H9 (cell line): Measurements from ENCODE around the gene KRT36. TPM values are rescaled to one million over a fixed set of nuclear protein-coding genes. Genes with fewer than 3 reads are reported as not detected.
A peak's percentile ranks its signal among the peaks of the same experiment; 100 is the strongest.

Experiments
- DNase-seq: peaks from one replicate; pipeline ENCODE4 v3.0.0-alpha.2; 2017
- H2AFZ ChIP-seq: one replicate; pipeline ENCODE4 v1.6.1; 2013; ENCODE audit warnings: mild to moderate bottlenecking, low read length, control low read depth, moderate library complexity
- H2AK5ac ChIP-seq: 2 replicates; pipeline ENCODE4 v1.6.1; 2013; ENCODE audit warnings: low read length, control low read depth, mixed read lengths; ENCODE audit not compliant: insufficient read length
- H2BK120ac ChIP-seq: one replicate; pipeline ENCODE4 v1.6.1; 2013; ENCODE audit warnings: low read depth, mild to moderate bottlenecking, low read length, control low read depth, inconsistent platforms; ENCODE audit not compliant: poor library complexity, severe bottlenecking
- H2BK12ac ChIP-seq: 2 replicates; pipeline ENCODE4 v1.6.1; 2013; ENCODE audit warnings: low read length, control low read depth, mixed read lengths, low read depth; ENCODE audit not compliant: insufficient read length
- H2BK15ac ChIP-seq: 2 replicates; pipeline ENCODE4 v1.6.1; 2013; ENCODE audit warnings: low read depth, low read length, control low read depth
- H2BK20ac ChIP-seq: one replicate; pipeline ENCODE4 v1.6.1; 2013; ENCODE audit warnings: low read depth, mild to moderate bottlenecking, low read length, control low read depth, inconsistent platforms; ENCODE audit not compliant: poor library complexity, severe bottlenecking
- H2BK5ac ChIP-seq: 2 replicates; pipeline ENCODE4 v1.6.1; 2013; ENCODE audit warnings: low read length, control low read depth, mixed read lengths; ENCODE audit not compliant: insufficient read length
- H3K14ac ChIP-seq: 2 replicates; pipeline ENCODE4 v1.6.1; 2013; ENCODE audit warnings: low read length, control low read depth; ENCODE audit not compliant: insufficient read depth
- H3K18ac ChIP-seq: 2 replicates; pipeline ENCODE4 v1.6.1; 2013; ENCODE audit warnings: low read depth, mild to moderate bottlenecking, mixed read lengths, low read length, control low read depth; ENCODE audit not compliant: insufficient read length
- H3K23ac ChIP-seq: 2 replicates; pipeline ENCODE4 v1.6.1; 2013; ENCODE audit warnings: low read length, control low read depth, mixed read lengths, low read depth; ENCODE audit not compliant: insufficient read length
- H3K23me2 ChIP-seq: 2 replicates; pipeline ENCODE4 v1.6.1; 2013; ENCODE audit warnings: low read depth, mild to moderate bottlenecking, mixed read lengths, low read length, control low read depth; ENCODE audit not compliant: insufficient read length, poor library complexity, severe bottlenecking
- H3K27ac ChIP-seq: 2 replicates; pipeline ENCODE4 v1.5.1; 2013; ENCODE audit warnings: low read length, control low read depth, mixed read lengths, low read depth; ENCODE audit not compliant: insufficient read length
- H3K27me3 ChIP-seq: 2 replicates; pipeline ENCODE4 v1.6.1; 2013; ENCODE audit warnings: low read length, control low read depth, inconsistent platforms; ENCODE audit not compliant: insufficient read depth
- H3K4ac ChIP-seq: 2 replicates; pipeline ENCODE4 v1.6.1; 2013; ENCODE audit warnings: low read depth, mild to moderate bottlenecking, control low read depth, inconsistent platforms, low read length, moderate library complexity
- H3K4me1 ChIP-seq: 2 replicates; pipeline ENCODE4 v1.6.1; 2013; ENCODE audit warnings: low read length, control low read depth, inconsistent platforms; ENCODE audit not compliant: insufficient read depth
- H3K4me2 ChIP-seq: 2 replicates; pipeline ENCODE4 v1.6.1; 2013; ENCODE audit warnings: low read length, control low read depth, mixed read lengths; ENCODE audit not compliant: insufficient read length, insufficient read depth
- H3K56ac ChIP-seq: 2 replicates; pipeline ENCODE4 v1.6.1; 2013; ENCODE audit warnings: low read depth, mild to moderate bottlenecking, mixed read lengths, low read length, control low read depth; ENCODE audit not compliant: insufficient read length
- H3K79me1 ChIP-seq: 2 replicates; pipeline ENCODE4 v1.6.1; 2013; ENCODE audit warnings: low read depth, mild to moderate bottlenecking, moderate library complexity, low read length, control low read depth, inconsistent platforms; ENCODE audit not compliant: insufficient read depth, poor library complexity, severe bottlenecking
- H3K79me2 ChIP-seq: 2 replicates; pipeline ENCODE4 v1.6.1; 2013; ENCODE audit warnings: low read length, control low read depth, inconsistent platforms; ENCODE audit not compliant: insufficient read depth
- H3K9ac ChIP-seq: 2 replicates; pipeline ENCODE4 v1.6.1; 2013; ENCODE audit warnings: low read length, control low read depth, mixed read lengths; ENCODE audit not compliant: insufficient read length; ENCODE audit errors: extremely low read depth
- H3K9me3 ChIP-seq: one replicate; pipeline ENCODE4 v1.6.1; 2013; ENCODE audit warnings: low read depth, low read length, inconsistent platforms; ENCODE audit not compliant: control insufficient read depth
- H3T11ph ChIP-seq: one replicate; pipeline ENCODE4 v1.6.1; 2013; ENCODE audit warnings: mild to moderate bottlenecking, low read length, control low read depth, inconsistent platforms
- H4K20me1 ChIP-seq: one replicate; pipeline ENCODE4 v1.6.1; 2013; ENCODE audit not compliant: control insufficient read depth, insufficient read length, insufficient read depth
- H4K5ac ChIP-seq: 2 replicates; pipeline ENCODE4 v1.6.1; 2013; ENCODE audit warnings: low read depth, mild to moderate bottlenecking, mixed read lengths, low read length, control low read depth; ENCODE audit not compliant: insufficient read length
- H4K8ac ChIP-seq: replicated peaks from 2 replicates; pipeline ENCODE4 v1.6.1; 2013; ENCODE audit warnings: low read length, control low read depth, mixed read lengths, low read depth; ENCODE audit not compliant: insufficient read length
- H4K91ac ChIP-seq: 2 replicates; pipeline ENCODE4 v1.6.1; 2013; ENCODE audit warnings: low read depth, mild to moderate bottlenecking, moderate library complexity, mixed read lengths, low read length, control low read depth; ENCODE audit not compliant: insufficient read length
- H3K27ac Mint-ChIP-seq, 3 experiments: 2 replicates in 2 of 3; 3 replicates in 1 of 3; pipeline ENCODE4 v1.8.0; 2020 to 2021; ENCODE audit warnings: mixed read lengths in 3 of 3, mild to moderate bottlenecking in 1 of 3, moderate library complexity in 1 of 3
- H3K27me3 Mint-ChIP-seq: 2 replicates; pipeline ENCODE4 v1.8.0; 2021; ENCODE audit warnings: low read depth, mild to moderate bottlenecking, moderate library complexity, mixed read lengths
- H3K36me3 Mint-ChIP-seq, 3 experiments: 2 replicates in 2 of 3; 3 replicates in 1 of 3; pipeline ENCODE4 v1.8.0; 2020 to 2021; ENCODE audit warnings: low read depth in 3 of 3, mixed read lengths in 3 of 3; ENCODE audit not compliant: insufficient read depth in 1 of 3
- H3K4me1 Mint-ChIP-seq, 2 experiments: 2 replicates each; pipeline ENCODE4 v1.8.0; 2020; ENCODE audit warnings: mixed read lengths in 2 of 2
- H3K4me3 Mint-ChIP-seq, 2 experiments: 2 replicates in 1 of 2; 3 replicates in 1 of 2; pipeline ENCODE4 v1.8.0; 2020 to 2021; ENCODE audit warnings: mild to moderate bottlenecking in 2 of 2, mixed read lengths in 2 of 2, moderate library complexity in 1 of 2
- H3K9me3 Mint-ChIP-seq, 2 experiments: 2 replicates in 1 of 2; 3 replicates in 1 of 2; pipeline ENCODE4 v1.8.0; 2020; ENCODE audit warnings: mild to moderate bottlenecking in 2 of 2, mixed read lengths in 2 of 2, moderate library complexity in 1 of 2
- WGBS: extraction: QIAGEN DNeasy Blood & Tissue Kit; methylation state at CpG from one replicate; pipeline ENCODE4 v1.1.7; 2013; ENCODE audit warnings: missing lambda C conversion rate, low lambda C conversion rate, mixed read lengths; ENCODE audit not compliant: insufficient read length; ENCODE audit errors: extremely low coverage; 5-methylcytosine and 5-hydroxymethylcytosine counted together
- total RNA-seq: library from RNA; stranded (reverse); gene quantifications from 2 replicates; pipeline ENCODE4 v1.2.1, GENCODE V29; 2021
- TF ChIP-seq, protein P1 (sequence below): fragments of 200-600 bp; sonication (generic); conservative IDR thresholded peaks from 3 replicates; pipeline ENCODE4 v1.8.0; 2021; ENCODE audit warnings: antibody characterized with exemption, mild to moderate bottlenecking

The KRT36 gene
- total RNA-seq, 1 experiment from 2014 or later: not detected

DNA sequence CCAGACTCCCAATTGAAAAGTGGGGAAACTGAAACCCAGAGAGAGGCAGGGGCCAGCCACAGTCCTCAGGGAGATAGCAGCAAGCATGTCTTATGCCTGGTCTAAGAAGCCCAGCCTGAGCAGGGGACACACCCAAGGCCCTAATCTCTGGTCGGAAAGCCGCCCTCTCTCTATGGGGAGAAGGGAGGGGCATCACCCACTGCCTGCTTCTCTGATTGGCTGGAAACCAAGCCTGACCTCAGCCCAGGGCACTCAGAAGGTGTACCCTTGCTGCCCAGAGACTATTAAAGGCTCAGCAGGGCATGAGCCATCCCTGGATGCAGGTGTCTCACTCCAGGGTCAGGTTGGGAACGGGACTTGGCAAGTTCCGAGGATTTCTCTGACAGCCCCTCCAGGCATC is 21.4 kb upstream of the KRT36 start:
- H2BK12ac ChIP-seq: no peak overlapping the region
- Mint-ChIP-seq H3K36me3 (no peaks in the 10 kb centered on the region), H3K4me3 (no peak overlapping the region), H3K27ac (no peak overlapping the region), H3K9me3 (no peaks in the 10 kb centered on the region; a peak in 1 of 5 replicates), H3K27me3 (no peaks in the 10 kb centered on the region; the same call in 1 of the 2 replicates), H3K4me1 (peaks cover 25% of the 10 kb centered on the region in 2 experiments)
- H3K27me3 ChIP-seq: no peaks in the 10 kb centered on the region
- H2BK20ac ChIP-seq: no peak overlapping the region
- H3K4me1 ChIP-seq: 0 out of 2 replicates have a peak, but pooled peaks cover 3% of the 10 kb centered on the region
- no peak overlapping the region for H3K18ac ChIP-seq
- no peak overlapping the region for H3K14ac ChIP-seq
- no peak overlapping the region for H3K9ac ChIP-seq
- no peak overlapping the region for H3T11ph ChIP-seq
- no peak overlapping the region for H3K56ac ChIP-seq
- no peak overlapping the region for H3K4ac ChIP-seq
- H2AK5ac ChIP-seq: no peak overlapping the region
- no peak overlapping the region for H2BK120ac ChIP-seq
- no peak overlapping the region for H2AFZ ChIP-seq
- H3K23ac ChIP-seq: no peak overlapping the region
- H2BK5ac ChIP-seq: no peak overlapping the region
- no peaks in the 10 kb centered on the region for H3K79me1 ChIP-seq
- H2BK15ac ChIP-seq: no peak overlapping the region
- no peak overlapping the region for H4K5ac ChIP-seq
- no peaks in the 10 kb centered on the region for H3K79me2 ChIP-seq
- H4K91ac ChIP-seq: no peak overlapping the region
- no peaks in the 10 kb centered on the region for H3K9me3 ChIP-seq
- TF ChIP-seq, protein P1, sequence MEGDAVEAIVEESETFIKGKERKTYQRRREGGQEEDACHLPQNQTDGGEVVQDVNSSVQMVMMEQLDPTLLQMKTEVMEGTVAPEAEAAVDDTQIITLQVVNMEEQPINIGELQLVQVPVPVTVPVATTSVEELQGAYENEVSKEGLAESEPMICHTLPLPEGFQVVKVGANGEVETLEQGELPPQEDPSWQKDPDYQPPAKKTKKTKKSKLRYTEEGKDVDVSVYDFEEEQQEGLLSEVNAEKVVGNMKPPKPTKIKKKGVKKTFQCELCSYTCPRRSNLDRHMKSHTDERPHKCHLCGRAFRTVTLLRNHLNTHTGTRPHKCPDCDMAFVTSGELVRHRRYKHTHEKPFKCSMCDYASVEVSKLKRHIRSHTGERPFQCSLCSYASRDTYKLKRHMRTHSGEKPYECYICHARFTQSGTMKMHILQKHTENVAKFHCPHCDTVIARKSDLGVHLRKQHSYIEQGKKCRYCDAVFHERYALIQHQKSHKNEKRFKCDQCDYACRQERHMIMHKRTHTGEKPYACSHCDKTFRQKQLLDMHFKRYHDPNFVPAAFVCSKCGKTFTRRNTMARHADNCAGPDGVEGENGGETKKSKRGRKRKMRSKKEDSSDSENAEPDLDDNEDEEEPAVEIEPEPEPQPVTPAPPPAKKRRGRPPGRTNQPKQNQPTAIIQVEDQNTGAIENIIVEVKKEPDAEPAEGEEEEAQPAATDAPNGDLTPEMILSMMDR: no peak
- peak; percentile 72 for DNase-seq
- H3K4me2 ChIP-seq: no peak overlapping the region
- H3K23me2 ChIP-seq: no peaks in the 10 kb centered on the region
- H3K27ac ChIP-seq: no peak overlapping the region
- H4K20me1 ChIP-seq: no peaks in the 10 kb centered on the region
- H4K8ac ChIP-seq: no peak overlapping the region
- no CpG with 5 or more reads among the region's 4 CpGs for WGBS
